SK-N-SH treated with all-trans-retinoic acid at 6 μM for 48 hours (cell line): ENCODE measurements around the gene RAET1L.

Source experiments
- BACH2 ChIP-seq: fragments of 250-450 bp; sonication (Bioruptor Pico); IDR thresholded peaks from 2 replicates; pipeline ENCODE4 v1.9.0; 2021; ENCODE audit warnings: mild to moderate bottlenecking, borderline replicate concordance
- ESRRG ChIP-seq: fragments of 250-450 bp; sonication (Bioruptor Pico); IDR thresholded peaks from 2 replicates; pipeline ENCODE4 v1.6.1; 2021; ENCODE audit warnings: mild to moderate bottlenecking
- GLIS3 ChIP-seq: fragments of 250-450 bp; sonication (Bioruptor Pico); IDR thresholded peaks from 2 replicates; pipeline ENCODE4 v1.5.0; 2020; ENCODE audit warnings: mild to moderate bottlenecking, moderate library complexity
- ISL1 ChIP-seq: fragments of 250-450 bp; sonication (Bioruptor Pico); IDR thresholded peaks from 2 replicates; pipeline ENCODE4 v2.1.2; 2022; ENCODE audit warnings: mild to moderate bottlenecking, moderate library complexity
- TCF4 ChIP-seq: fragments of 250-450 bp; sonication (Bioruptor Pico); IDR thresholded peaks from 2 replicates; pipeline ENCODE4 v1.8.0; 2021; ENCODE audit warnings: mild to moderate bottlenecking, moderate library complexity, borderline replicate concordance
- ZFP3 ChIP-seq: fragments of 250-450 bp; sonication (Bioruptor Pico); IDR thresholded peaks from 2 replicates; pipeline ENCODE4 v1.5.0; 2020; ENCODE audit warnings: mild to moderate bottlenecking, moderate library complexity
- ZFP30 ChIP-seq: fragments of 450-650 bp; formaldehyde crosslinking; IDR thresholded peaks from 2 replicates; pipeline ENCODE4 v1.5.0; 2022; ENCODE audit warnings: mild to moderate bottlenecking, moderate library complexity
- ZNF565 ChIP-seq: fragments of 450-650 bp; formaldehyde crosslinking; conservative IDR thresholded peaks from 2 replicates; pipeline ENCODE4 v1.5.0; 2020; ENCODE audit warnings: low read depth, mild to moderate bottlenecking, moderate library complexity
- TF ChIP-seq, protein P1 (sequence below): fragments of 250-450 bp; sonication (Bioruptor Pico); IDR thresholded peaks from 2 replicates; pipeline ENCODE4 v1.5.1; 2020; ENCODE audit warnings: low read depth, mild to moderate bottlenecking, moderate library complexity
- TF ChIP-seq, protein P2 (sequence below): fragments of 250-450 bp; sonication (Bioruptor Pico); IDR thresholded peaks from 2 replicates; pipeline ENCODE4 v1.8.0; 2020; ENCODE audit warnings: mild to moderate bottlenecking, moderate library complexity, borderline replicate concordance
- TF ChIP-seq, protein P3 (sequence below): fragments of 250-450 bp; sonication (Bioruptor Pico); IDR thresholded peaks from 2 replicates; pipeline ENCODE4 v1.8.0; 2021; ENCODE audit warnings: low read depth, mild to moderate bottlenecking, moderate library complexity, borderline replicate concordance

DNA sequence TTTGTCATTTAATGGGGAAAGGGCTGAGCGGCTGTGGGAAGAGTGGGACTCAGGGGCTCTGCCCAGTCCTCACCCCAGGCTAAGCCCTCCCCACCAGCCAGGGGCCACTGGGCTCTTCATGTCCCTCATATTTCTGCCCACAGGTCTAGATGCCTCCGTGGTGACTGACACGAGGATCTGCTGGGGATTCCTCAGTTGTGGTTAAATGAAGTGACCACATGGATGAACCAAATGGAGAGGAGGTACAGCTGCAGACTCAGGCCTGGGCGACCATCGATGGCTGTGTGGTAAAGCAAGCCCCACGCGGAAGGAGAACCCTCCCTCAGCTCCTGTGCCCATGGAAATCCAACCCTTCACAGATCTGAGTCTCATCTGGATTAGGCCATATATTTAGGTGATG, 29.4 kb downstream of the RAET1L start:
- TF ChIP-seq ZFP30 (no peak), GLIS3 (CRISPR knock-in tag) (no peak), ZFP3 (CRISPR knock-in tag) (no peak), ZNF565 (CRISPR knock-in tag) (no peak), BACH2 (CRISPR knock-in tag) (no peak), ESRRG (CRISPR knock-in tag) (no peak), ISL1 (CRISPR knock-in tag) (no peak), TCF4 (CRISPR knock-in tag) (no peak)
- TF ChIP-seq, protein P1, sequence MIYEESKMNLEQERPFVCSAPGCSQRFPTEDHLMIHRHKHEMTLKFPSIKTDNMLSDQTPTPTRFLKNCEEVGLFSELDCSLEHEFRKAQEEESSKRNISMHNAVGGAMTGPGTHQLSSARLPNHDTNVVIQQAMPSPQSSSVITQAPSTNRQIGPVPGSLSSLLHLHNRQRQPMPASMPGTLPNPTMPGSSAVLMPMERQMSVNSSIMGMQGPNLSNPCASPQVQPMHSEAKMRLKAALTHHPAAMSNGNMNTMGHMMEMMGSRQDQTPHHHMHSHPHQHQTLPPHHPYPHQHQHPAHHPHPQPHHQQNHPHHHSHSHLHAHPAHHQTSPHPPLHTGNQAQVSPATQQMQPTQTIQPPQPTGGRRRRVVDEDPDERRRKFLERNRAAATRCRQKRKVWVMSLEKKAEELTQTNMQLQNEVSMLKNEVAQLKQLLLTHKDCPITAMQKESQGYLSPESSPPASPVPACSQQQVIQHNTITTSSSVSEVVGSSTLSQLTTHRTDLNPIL (CRISPR knock-in tag): no peak
- TF ChIP-seq, protein P2, sequence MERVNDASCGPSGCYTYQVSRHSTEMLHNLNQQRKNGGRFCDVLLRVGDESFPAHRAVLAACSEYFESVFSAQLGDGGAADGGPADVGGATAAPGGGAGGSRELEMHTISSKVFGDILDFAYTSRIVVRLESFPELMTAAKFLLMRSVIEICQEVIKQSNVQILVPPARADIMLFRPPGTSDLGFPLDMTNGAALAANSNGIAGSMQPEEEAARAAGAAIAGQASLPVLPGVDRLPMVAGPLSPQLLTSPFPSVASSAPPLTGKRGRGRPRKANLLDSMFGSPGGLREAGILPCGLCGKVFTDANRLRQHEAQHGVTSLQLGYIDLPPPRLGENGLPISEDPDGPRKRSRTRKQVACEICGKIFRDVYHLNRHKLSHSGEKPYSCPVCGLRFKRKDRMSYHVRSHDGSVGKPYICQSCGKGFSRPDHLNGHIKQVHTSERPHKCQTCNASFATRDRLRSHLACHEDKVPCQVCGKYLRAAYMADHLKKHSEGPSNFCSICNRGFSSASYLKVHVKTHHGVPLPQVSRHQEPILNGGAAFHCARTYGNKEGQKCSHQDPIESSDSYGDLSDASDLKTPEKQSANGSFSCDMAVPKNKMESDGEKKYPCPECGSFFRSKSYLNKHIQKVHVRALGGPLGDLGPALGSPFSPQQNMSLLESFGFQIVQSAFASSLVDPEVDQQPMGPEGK: no peak
- TF ChIP-seq, protein P3, sequence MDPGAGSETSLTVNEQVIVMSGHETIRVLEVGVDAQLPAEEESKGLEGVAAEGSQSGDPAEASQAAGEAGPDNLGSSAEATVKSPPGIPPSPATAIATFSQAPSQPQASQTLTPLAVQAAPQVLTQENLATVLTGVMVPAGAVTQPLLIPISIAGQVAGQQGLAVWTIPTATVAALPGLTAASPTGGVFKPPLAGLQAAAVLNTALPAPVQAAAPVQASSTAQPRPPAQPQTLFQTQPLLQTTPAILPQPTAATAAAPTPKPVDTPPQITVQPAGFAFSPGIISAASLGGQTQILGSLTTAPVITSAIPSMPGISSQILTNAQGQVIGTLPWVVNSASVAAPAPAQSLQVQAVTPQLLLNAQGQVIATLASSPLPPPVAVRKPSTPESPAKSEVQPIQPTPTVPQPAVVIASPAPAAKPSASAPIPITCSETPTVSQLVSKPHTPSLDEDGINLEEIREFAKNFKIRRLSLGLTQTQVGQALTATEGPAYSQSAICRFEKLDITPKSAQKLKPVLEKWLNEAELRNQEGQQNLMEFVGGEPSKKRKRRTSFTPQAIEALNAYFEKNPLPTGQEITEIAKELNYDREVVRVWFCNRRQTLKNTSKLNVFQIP (CRISPR knock-in tag): no peak
